C4-2B (cell line): Measurements from ENCODE around the gene NCBP2.

Source experiments
- ZFX ChIP-seq: fragments of 450-650 bp; IDR thresholded peaks from 2 replicates; pipeline ENCODE4 v1.6.1; 2017
- TF ChIP-seq, protein P1 (sequence below): fragments of 450-650 bp; conservative IDR thresholded peaks from 2 replicates; pipeline ENCODE4 v1.5.1; 2017; ENCODE audit warnings: mild to moderate bottlenecking

DNA sequence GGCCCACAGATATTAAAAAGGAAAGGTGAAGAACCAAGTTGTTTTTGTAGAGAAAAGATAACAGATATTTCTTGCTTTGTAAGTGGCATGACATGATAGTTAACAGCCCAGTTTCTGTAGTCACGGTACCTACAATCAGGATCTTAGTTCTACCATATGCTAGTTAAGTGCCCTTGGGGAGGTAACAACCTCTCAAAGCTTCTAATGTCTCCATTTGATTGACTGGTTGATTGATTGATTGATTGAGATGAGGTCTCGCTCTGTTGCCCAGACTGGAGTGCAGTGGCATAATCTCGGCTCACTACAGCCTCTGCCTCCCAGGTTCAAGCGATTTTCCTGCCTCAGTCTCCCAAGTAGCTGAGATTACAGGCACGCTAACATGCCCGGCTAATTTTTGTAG is 46.1 kb downstream of the NCBP2 start:
- TF ChIP-seq, protein P1, sequence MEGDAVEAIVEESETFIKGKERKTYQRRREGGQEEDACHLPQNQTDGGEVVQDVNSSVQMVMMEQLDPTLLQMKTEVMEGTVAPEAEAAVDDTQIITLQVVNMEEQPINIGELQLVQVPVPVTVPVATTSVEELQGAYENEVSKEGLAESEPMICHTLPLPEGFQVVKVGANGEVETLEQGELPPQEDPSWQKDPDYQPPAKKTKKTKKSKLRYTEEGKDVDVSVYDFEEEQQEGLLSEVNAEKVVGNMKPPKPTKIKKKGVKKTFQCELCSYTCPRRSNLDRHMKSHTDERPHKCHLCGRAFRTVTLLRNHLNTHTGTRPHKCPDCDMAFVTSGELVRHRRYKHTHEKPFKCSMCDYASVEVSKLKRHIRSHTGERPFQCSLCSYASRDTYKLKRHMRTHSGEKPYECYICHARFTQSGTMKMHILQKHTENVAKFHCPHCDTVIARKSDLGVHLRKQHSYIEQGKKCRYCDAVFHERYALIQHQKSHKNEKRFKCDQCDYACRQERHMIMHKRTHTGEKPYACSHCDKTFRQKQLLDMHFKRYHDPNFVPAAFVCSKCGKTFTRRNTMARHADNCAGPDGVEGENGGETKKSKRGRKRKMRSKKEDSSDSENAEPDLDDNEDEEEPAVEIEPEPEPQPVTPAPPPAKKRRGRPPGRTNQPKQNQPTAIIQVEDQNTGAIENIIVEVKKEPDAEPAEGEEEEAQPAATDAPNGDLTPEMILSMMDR, result no peak
- TF ChIP-seq ZFX, result no peak
